Measurements from ENCODE around the gene SLC35D2.

DNA sequence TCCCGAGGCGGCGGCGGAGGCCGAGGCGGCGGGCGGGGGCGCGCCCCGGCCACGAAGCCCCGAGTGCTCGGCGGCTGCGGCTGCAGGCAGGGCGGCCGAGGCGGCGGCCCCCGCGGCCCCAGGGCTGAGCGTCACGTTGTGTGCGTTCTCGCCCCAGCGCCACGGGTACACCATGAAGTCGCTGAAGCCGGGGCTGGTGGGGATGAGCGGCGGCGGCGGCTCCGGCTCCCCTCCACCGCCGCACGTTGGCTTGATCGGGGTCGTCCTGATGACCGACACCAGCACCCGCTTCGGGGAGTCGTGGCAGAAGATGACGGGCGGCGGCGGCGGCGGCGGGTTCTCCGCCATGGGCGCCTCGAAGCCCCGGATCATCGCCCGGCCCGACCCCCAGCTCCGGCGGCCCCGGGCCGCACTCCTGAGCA lies 34.2 kb upstream of the SLC35D2 start:
- no peak for TF ChIP-seq EZH2 (IDR thresholded peaks at IDR 0.05; ENCODE audit: borderline replicate concordance, low read depth, low read length, severe bottlenecking)
- TF ChIP-seq, protein P1, sequence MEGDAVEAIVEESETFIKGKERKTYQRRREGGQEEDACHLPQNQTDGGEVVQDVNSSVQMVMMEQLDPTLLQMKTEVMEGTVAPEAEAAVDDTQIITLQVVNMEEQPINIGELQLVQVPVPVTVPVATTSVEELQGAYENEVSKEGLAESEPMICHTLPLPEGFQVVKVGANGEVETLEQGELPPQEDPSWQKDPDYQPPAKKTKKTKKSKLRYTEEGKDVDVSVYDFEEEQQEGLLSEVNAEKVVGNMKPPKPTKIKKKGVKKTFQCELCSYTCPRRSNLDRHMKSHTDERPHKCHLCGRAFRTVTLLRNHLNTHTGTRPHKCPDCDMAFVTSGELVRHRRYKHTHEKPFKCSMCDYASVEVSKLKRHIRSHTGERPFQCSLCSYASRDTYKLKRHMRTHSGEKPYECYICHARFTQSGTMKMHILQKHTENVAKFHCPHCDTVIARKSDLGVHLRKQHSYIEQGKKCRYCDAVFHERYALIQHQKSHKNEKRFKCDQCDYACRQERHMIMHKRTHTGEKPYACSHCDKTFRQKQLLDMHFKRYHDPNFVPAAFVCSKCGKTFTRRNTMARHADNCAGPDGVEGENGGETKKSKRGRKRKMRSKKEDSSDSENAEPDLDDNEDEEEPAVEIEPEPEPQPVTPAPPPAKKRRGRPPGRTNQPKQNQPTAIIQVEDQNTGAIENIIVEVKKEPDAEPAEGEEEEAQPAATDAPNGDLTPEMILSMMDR (IDR thresholded peaks at IDR 0.05; ENCODE audit: borderline replicate concordance, extremely low read depth, low read length, poor library complexity, severe bottlenecking) = no peak

All from DND-41 (cell line).